Neuronal stem cell (in vitro differentiated cells): ENCODE results near the gene TAF1C.

ENCODE experiments used
- DNase-seq: peaks from one replicate; pipeline ENCODE4 v3.0.0-alpha.2; 2013; ENCODE audit warnings: low spot score
- H2AFZ ChIP-seq: one replicate; pipeline ENCODE4 v1.6.1; 2013; ENCODE audit warnings: mild to moderate bottlenecking, low read length, inconsistent platforms
- H2AK5ac ChIP-seq: 2 replicates; pipeline ENCODE4 v1.6.1; 2013; ENCODE audit warnings: low read depth, mild to moderate bottlenecking, inconsistent platforms, low read length, moderate library complexity, mixed read lengths
- H2BK120ac ChIP-seq: 2 replicates; pipeline ENCODE4 v1.6.1; 2013; ENCODE audit warnings: low read depth, mild to moderate bottlenecking, inconsistent platforms, low read length, moderate library complexity, mixed read lengths
- H2BK12ac ChIP-seq: one replicate; pipeline ENCODE4 v1.6.1; 2013; ENCODE audit warnings: low read length, inconsistent platforms
- H2BK15ac ChIP-seq: 2 replicates; pipeline ENCODE4 v1.6.1; 2013; ENCODE audit warnings: mild to moderate bottlenecking, low read length, inconsistent platforms, mixed read lengths
- H2BK5ac ChIP-seq: one replicate; pipeline ENCODE4 v1.6.1; 2013; ENCODE audit warnings: inconsistent platforms, mild to moderate bottlenecking, low read length, moderate library complexity
- H3K14ac ChIP-seq: one replicate; pipeline ENCODE4 v1.6.1; 2013; ENCODE audit warnings: low read length, inconsistent platforms
- H3K18ac ChIP-seq: 2 replicates; pipeline ENCODE4 v1.6.1; 2013; ENCODE audit warnings: low read length, inconsistent platforms
- H3K23ac ChIP-seq: 2 replicates; pipeline ENCODE4 v1.6.1; 2013; ENCODE audit warnings: low read depth, mild to moderate bottlenecking, mixed read lengths, low read length, inconsistent platforms; ENCODE audit not compliant: poor library complexity
- H3K27ac ChIP-seq: replicated peaks from 3 replicates; pipeline ENCODE4 v1.5.1; 2013; ENCODE audit warnings: low read length, inconsistent platforms
- H3K27me3 ChIP-seq, 3 experiments: 2 replicates each; pipeline ENCODE4 v1.6.1; 2013; ENCODE audit warnings: low read length in 3 of 3, mild to moderate bottlenecking in 2 of 3, inconsistent platforms in 1 of 3, low read depth in 1 of 3, mixed read lengths in 1 of 3, moderate library complexity in 1 of 3; ENCODE audit not compliant: control insufficient read depth in 3 of 3, insufficient read depth in 3 of 3
- H3K36me3 ChIP-seq, 2 donors: replicated peaks in 1 of 2; 2 replicates each; pipeline ENCODE4 v1.6.1; 2013; ENCODE audit warnings: low read length in 2 of 2; ENCODE audit not compliant: control insufficient read depth in 2 of 2, insufficient read depth in 2 of 2
- H3K4ac ChIP-seq: 2 replicates; pipeline ENCODE4 v1.6.1; 2013; ENCODE audit warnings: inconsistent platforms, mild to moderate bottlenecking, low read length, moderate library complexity
- H3K4me1 ChIP-seq, 2 donors: 1 replicate in 1 of 2; 2 replicates in 1 of 2; pipeline ENCODE4 v1.6.1; 2013; ENCODE audit warnings: low read length in 2 of 2, low read depth in 1 of 2; ENCODE audit not compliant: control insufficient read depth in 2 of 2, insufficient read depth in 1 of 2
- H3K4me2 ChIP-seq: one replicate; pipeline ENCODE4 v1.6.1; 2013; ENCODE audit warnings: mild to moderate bottlenecking, low read length, inconsistent platforms; ENCODE audit not compliant: insufficient read depth, poor library complexity, severe bottlenecking
- H3K4me3 ChIP-seq, 2 donors: 2 replicates each; pipeline ENCODE4 v1.5.1; 2013; ENCODE audit warnings: low read length in 2 of 2, mild to moderate bottlenecking in 2 of 2, inconsistent platforms in 1 of 2, moderate library complexity in 1 of 2
- H3K79me1 ChIP-seq: one replicate; pipeline ENCODE4 v1.6.1; 2013; ENCODE audit warnings: low read depth, mild to moderate bottlenecking, inconsistent platforms, low read length, moderate library complexity
- H3K9ac ChIP-seq: one replicate; pipeline ENCODE4 v1.6.1; 2013; ENCODE audit warnings: mild to moderate bottlenecking, low read depth, low read length, inconsistent platforms; ENCODE audit not compliant: poor library complexity
- H3K9me3 ChIP-seq, 2 donors: replicated peaks in 1 of 2; 2 replicates each; pipeline versions ENCODE3 to v1.6.1; 2013; ENCODE audit warnings: low read length in 2 of 2, mild to moderate bottlenecking in 2 of 2, inconsistent platforms in 1 of 2, low read depth in 1 of 2, mixed read lengths in 1 of 2, moderate library complexity in 1 of 2; ENCODE audit not compliant: control insufficient read depth in 2 of 2, insufficient read depth in 1 of 2
- H4K8ac ChIP-seq: one replicate; pipeline ENCODE4 v1.6.1; 2013; ENCODE audit warnings: low read depth, mild to moderate bottlenecking, inconsistent platforms, low read length, moderate library complexity
- H4K91ac ChIP-seq: one replicate; pipeline ENCODE4 v1.6.1; 2013; ENCODE audit warnings: low read length, low read depth, mild to moderate bottlenecking, inconsistent platforms; ENCODE audit not compliant: poor library complexity
- WGBS, 2 donors: extraction: QIAGEN DNeasy Blood & Tissue Kit; methylation state at CpG; one replicate each; pipeline ENCODE4 v1.1.7; 2013; ENCODE audit warnings: missing lambda C conversion rate in 2 of 2, mixed read lengths in 1 of 2; ENCODE audit not compliant: insufficient read length in 2 of 2, insufficient replicate concordance in 1 of 2; ENCODE audit errors: extremely low coverage in 2 of 2; 5-methylcytosine and 5-hydroxymethylcytosine counted together

TAF1C gene

DNA sequence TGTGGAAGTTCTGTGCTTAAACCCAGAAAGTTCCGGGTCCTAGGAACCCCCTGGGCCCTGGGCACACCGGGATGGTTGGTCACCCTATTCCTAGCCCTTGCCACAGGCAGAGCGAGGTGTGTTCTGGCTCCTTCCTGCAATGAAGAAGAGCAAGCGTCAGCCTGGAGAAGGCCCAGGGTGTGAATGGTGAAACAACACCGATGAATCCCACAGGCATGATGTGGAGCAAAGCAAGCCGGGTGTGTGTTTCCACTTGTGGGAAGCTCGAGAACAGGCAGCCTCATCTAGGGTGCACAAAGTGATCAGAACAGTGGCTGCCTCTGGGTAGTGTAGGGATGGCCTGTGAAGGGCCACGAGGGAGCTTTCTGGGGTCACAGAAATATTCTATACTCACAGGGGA, 39.2 kb upstream of the TAF1C start:
- Histone ChIP-seq H4K91ac (no peak overlapping the region), H3K27ac (no peak overlapping the region)

DNA sequence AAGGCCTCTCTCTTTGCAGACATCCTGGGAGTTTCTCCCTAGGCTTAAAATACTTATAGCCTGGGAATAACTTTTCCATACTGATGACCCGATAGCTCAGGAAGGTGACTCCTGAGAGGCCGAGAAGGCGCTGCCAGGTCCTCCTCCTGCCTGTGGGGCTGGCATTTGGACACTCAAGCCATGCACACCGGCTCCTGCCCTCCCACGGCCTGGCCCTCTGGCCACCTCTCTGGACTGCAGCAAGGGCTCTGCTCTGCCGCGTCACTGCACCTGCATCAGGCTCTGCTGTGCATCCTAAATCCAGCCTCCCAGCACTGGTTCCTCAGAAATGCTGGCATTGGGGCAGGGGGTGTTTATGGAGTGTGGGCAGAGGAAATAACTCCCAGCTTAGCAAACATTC, 38.7 kb upstream of the TAF1C start:
- H2BK120ac ChIP-seq = peak overlapping the region; percentile 1
- H2BK5ac ChIP-seq = no peak overlapping the region
- no peaks in the 10 kb centered on the region for H3K36me3 ChIP-seq
- H3K18ac ChIP-seq = peak overlapping the region; percentile 49
- H3K27ac ChIP-seq = no peak overlapping the region
- H3K79me1 ChIP-seq = peaks cover 3% of the 10 kb centered on the region
- H3K9me3 ChIP-seq = no peaks in the 10 kb centered on the region
- no peak overlapping the region for H2BK15ac ChIP-seq
- H3K4ac ChIP-seq = no peak overlapping the region
- H3K9ac ChIP-seq = no peak overlapping the region
- peak overlapping the region in 1 of 2 donors; percentile 16 for H3K4me3 ChIP-seq
- no peak for DNase-seq
- H4K8ac ChIP-seq = no peak overlapping the region
- peaks cover 6 to 10% of the 10 kb centered on the region in 2 donors for H3K4me1 ChIP-seq
- H3K14ac ChIP-seq = no peak overlapping the region
- WGBS, 2 donors = no CpG with 5 or more reads among the region's 7 CpGs
- H4K91ac ChIP-seq = no peak overlapping the region
- no peak overlapping the region for H2AFZ ChIP-seq
- no peak overlapping the region for H2BK12ac ChIP-seq
- no peak overlapping the region for H2AK5ac ChIP-seq
- no peak overlapping the region for H3K23ac ChIP-seq
- H3K4me2 ChIP-seq = no peak overlapping the region
- peaks cover 0 to 5% (median 0%) of the 10 kb centered on the region in 3 experiments for H3K27me3 ChIP-seq

More for the DNA sequence above, 39.2 kb upstream of the TAF1C start:
- H3K4me1 ChIP-seq = peaks cover 6 to 10% of the 10 kb centered on the region in 2 donors
- no peaks in the 10 kb centered on the region for H3K36me3 ChIP-seq
- peaks cover 0 to 5% (median 0%) of the 10 kb centered on the region in 3 experiments for H3K27me3 ChIP-seq
- no peak overlapping the region for H3K4me2 ChIP-seq
- no peak overlapping the region for H2BK12ac ChIP-seq
- no peak overlapping the region for H3K4me3 ChIP-seq
- WGBS, 2 donors = no CpG with 5 or more reads among the region's 8 CpGs
- no peak overlapping the region for H2BK15ac ChIP-seq
- no peak overlapping the region for H2AK5ac ChIP-seq
- H2BK5ac ChIP-seq = no peak overlapping the region
- H2AFZ ChIP-seq = no peak overlapping the region
- H3K4ac ChIP-seq = no peak overlapping the region
- no peak overlapping the region for H3K14ac ChIP-seq
- H3K9ac ChIP-seq = no peak overlapping the region
- H3K18ac ChIP-seq = no peak overlapping the region
- no peaks in the 10 kb centered on the region for H3K9me3 ChIP-seq
- no peak overlapping the region for H4K8ac ChIP-seq
- no peak for DNase-seq
- peak overlapping the region; percentile 1 for H2BK120ac ChIP-seq
- peaks cover 3% of the 10 kb centered on the region for H3K79me1 ChIP-seq
- H3K23ac ChIP-seq = no peak overlapping the region

DNA sequence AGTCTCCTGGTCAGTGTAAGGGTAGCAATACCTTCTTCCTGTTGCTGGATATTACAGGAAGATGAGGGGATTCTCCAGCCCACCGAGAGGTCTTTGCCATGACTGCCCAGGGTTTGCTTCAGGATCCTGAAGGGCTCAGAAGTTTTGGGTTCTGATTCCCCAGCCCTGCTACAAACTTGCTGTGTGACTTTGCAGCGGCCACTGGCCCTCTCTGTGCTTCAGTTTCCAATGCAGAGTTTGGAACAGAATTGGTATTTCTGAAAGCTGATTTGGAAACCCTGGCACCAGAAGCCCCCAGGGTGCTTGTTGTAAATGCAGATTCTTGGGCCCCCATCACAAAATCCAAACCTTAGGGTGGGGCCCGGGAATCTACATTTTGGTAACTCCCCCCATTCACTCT, 38.3 kb upstream of the TAF1C start:
- no peak overlapping the region for H3K4ac ChIP-seq
- H2BK12ac ChIP-seq = no peak overlapping the region
- H2AK5ac ChIP-seq = no peak overlapping the region
- peaks cover 6 to 10% of the 10 kb centered on the region in 2 donors for H3K4me1 ChIP-seq
- DNase-seq = no peak
- H3K79me1 ChIP-seq = peaks cover 3% of the 10 kb centered on the region
- H3K18ac ChIP-seq = no peak overlapping the region
- H4K91ac ChIP-seq = no peak overlapping the region
- no peak overlapping the region for H3K27ac ChIP-seq
- H2BK15ac ChIP-seq = no peak overlapping the region
- H4K8ac ChIP-seq = no peak overlapping the region
- H3K9ac ChIP-seq = no peak overlapping the region
- no peak overlapping the region for H3K14ac ChIP-seq
- H3K9me3 ChIP-seq = no peaks in the 10 kb centered on the region
- WGBS, 2 donors = no CpG with 5 or more reads among the region's 3 CpGs
- peaks cover 0 to 5% (median 0%) of the 10 kb centered on the region in 3 experiments for H3K27me3 ChIP-seq
- H2BK5ac ChIP-seq = no peak overlapping the region
- H3K36me3 ChIP-seq = no peaks in the 10 kb centered on the region
- no peak overlapping the region for H2AFZ ChIP-seq
- H3K4me2 ChIP-seq = no peak overlapping the region
- H3K23ac ChIP-seq = no peak overlapping the region
- no peak overlapping the region for H3K4me3 ChIP-seq
- H2BK120ac ChIP-seq = no peak overlapping the region

DNA sequence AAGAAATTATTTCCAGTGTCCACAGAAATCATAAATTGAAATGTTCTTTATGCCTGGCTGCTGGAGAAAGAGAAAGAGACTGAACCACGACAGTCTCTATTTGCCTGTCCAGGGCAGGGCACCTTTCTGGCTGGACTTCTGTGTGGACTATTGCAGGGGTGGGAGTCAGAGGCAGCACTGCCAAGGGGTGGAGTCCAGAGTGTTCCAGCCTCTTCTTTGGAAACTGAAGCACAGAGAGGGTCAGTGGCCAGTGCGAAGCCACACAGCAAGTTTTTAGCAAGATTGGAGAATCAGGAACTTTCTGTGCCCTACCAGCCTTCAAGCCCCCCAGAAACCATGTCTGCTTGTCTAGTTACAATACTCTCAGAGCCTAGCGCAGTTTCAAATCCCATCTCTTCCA, 37.7 kb upstream of the TAF1C start:
- no peak overlapping the region for H2AFZ ChIP-seq
- DNase-seq = no peak
- H2BK15ac ChIP-seq = no peak overlapping the region
- H3K36me3 ChIP-seq = no peaks in the 10 kb centered on the region
- no peak overlapping the region for H3K9ac ChIP-seq
- no peak overlapping the region for H4K8ac ChIP-seq
- H2BK5ac ChIP-seq = no peak overlapping the region
- no peak overlapping the region for H3K23ac ChIP-seq
- H3K9me3 ChIP-seq = no peaks in the 10 kb centered on the region
- no peak overlapping the region for H2BK120ac ChIP-seq
- H2AK5ac ChIP-seq = no peak overlapping the region
- no peak overlapping the region for H3K27ac ChIP-seq
- H4K91ac ChIP-seq = no peak overlapping the region
- H3K27me3 ChIP-seq = peaks cover 0 to 5% (median 0%) of the 10 kb centered on the region in 3 experiments
- H3K4ac ChIP-seq = no peak overlapping the region
- WGBS, 2 donors = no CpG with 5 or more reads among the region's 3 CpGs
- no peak overlapping the region for H3K4me3 ChIP-seq
- H3K18ac ChIP-seq = no peak overlapping the region
- H3K4me2 ChIP-seq = no peak overlapping the region
- H3K79me1 ChIP-seq = peaks cover 3% of the 10 kb centered on the region
- no peak overlapping the region for H2BK12ac ChIP-seq
- peaks cover 6 to 10% of the 10 kb centered on the region in 2 donors for H3K4me1 ChIP-seq
- H3K14ac ChIP-seq = no peak overlapping the region
